Stomach (tissue), 4 donors: Measurements from ENCODE around the gene EIF4B.

Experiments
- EP300 ChIP-seq: sonication (generic); formaldehyde crosslinking; IDR thresholded peaks from one replicate; pipeline ENCODE4 v1.6.1; 2017; ENCODE audit warnings: antibody characterized with exemption
- POLR2A ChIP-seq, 4 donors: fragments of 450-650 bp; IDR thresholded peaks; one replicate each; pipeline ENCODE4 v1.6.1; 2016; ENCODE audit warnings: antibody characterized with exemption in 4 of 4, control low read depth in 2 of 4, mild to moderate bottlenecking in 1 of 4, moderate library complexity in 1 of 4
- POLR2AphosphoS5 ChIP-seq, 3 donors: sonication (generic); formaldehyde crosslinking; IDR thresholded peaks; one replicate each; pipeline ENCODE4 v1.6.1; 2016; ENCODE audit warnings: antibody characterized with exemption in 3 of 3
- TF ChIP-seq, protein P1 (sequence below), 7 experiments: fragments of 450-650 bp in 4 of 7; fragments of 200-600 bp in 3 of 7; sonication (generic) in 3 of 7; IDR thresholded peaks; one replicate each; pipeline ENCODE4 v1.5.1; 2016 to 2019; ENCODE audit warnings: antibody characterized with exemption in 7 of 7, control low read depth in 2 of 7, mild to moderate bottlenecking in 1 of 7

DNA sequence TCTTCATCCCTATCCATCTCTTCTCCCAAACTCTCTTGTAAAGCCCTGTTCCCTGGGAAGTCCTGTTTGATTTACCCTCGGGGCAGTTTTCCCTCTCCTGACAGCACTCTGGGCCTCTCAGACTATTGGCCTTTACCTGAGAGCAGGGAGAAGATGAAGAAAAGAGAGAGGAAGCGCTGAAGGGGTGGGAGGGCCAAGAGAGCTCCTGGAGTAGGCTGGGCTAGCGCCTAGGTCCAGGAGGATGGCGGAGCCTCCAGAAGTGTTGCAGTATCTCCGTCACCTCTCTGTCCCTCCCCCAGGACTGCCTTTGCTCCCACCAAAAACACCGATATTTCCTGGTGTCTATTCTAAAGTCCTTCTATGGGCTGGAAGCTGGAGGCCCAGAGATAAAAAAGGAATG, 85.5 kb downstream of the EIF4B start:
- TF ChIP-seq, protein P1, sequence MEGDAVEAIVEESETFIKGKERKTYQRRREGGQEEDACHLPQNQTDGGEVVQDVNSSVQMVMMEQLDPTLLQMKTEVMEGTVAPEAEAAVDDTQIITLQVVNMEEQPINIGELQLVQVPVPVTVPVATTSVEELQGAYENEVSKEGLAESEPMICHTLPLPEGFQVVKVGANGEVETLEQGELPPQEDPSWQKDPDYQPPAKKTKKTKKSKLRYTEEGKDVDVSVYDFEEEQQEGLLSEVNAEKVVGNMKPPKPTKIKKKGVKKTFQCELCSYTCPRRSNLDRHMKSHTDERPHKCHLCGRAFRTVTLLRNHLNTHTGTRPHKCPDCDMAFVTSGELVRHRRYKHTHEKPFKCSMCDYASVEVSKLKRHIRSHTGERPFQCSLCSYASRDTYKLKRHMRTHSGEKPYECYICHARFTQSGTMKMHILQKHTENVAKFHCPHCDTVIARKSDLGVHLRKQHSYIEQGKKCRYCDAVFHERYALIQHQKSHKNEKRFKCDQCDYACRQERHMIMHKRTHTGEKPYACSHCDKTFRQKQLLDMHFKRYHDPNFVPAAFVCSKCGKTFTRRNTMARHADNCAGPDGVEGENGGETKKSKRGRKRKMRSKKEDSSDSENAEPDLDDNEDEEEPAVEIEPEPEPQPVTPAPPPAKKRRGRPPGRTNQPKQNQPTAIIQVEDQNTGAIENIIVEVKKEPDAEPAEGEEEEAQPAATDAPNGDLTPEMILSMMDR (IDR thresholded peaks at IDR 0.05) = no peak
- TF ChIP-seq POLR2A (IDR thresholded peaks at IDR 0.05) = no peak
- no peak for TF ChIP-seq EP300
- no peak for TF ChIP-seq POLR2AphosphoS5 (IDR thresholded peaks at IDR 0.05)
